Limb (tissue), 2 donors: ENCODE data around the gene PTPRN2.
"Not testable (repeated sequence)": the region's sequence is repeated elsewhere in the genome, so short reads cannot be mapped to it uniquely, and the experiment has no call there.

Experiments used
- DNase-seq, 2 donors: peaks; one replicate each; pipeline ENCODE4 v3.0.0-alpha.2; 2016; ENCODE audit errors: extremely low spot score in 2 of 2

The PTPRN2 gene

DNA sequence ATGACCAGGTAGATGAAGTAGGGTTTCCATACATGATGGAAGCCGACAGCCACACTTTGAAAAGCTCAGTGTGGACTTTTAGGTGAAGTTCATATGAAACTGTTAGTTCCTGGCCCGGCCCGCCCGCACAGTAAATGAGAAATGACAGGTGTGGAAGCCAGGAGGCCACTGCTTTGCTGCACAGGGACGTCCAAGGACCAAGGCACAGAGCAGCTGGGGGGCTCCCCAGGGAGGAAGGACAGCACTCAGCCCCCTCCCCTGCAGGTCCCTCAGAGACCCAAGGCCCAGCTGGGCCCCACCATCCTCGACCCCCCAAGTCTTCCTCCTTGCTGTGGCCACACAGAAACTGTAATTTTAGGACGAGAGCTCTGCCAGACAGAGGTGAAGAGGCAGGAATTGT, 219.2 kb downstream of the PTPRN2 start:
- DNase-seq, result no peak

DNA sequence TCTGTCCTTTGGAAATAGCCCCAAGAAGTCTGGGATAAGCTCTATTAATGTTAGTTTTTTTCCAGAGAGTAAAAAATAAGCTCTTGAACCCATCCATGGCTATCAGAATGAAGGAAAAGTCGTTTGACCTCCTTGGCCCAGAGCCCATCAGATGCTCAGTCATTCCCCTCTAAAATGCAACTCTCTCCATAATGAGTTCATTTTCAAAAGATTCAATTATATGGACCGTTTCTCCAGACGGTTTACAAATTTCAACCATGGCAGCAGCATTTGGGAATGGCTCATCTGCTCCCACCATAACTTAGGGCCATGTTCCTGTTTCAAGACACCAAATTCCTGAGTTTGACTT, 220.0 kb downstream of the PTPRN2 start:
- no peak for DNase-seq

DNA sequence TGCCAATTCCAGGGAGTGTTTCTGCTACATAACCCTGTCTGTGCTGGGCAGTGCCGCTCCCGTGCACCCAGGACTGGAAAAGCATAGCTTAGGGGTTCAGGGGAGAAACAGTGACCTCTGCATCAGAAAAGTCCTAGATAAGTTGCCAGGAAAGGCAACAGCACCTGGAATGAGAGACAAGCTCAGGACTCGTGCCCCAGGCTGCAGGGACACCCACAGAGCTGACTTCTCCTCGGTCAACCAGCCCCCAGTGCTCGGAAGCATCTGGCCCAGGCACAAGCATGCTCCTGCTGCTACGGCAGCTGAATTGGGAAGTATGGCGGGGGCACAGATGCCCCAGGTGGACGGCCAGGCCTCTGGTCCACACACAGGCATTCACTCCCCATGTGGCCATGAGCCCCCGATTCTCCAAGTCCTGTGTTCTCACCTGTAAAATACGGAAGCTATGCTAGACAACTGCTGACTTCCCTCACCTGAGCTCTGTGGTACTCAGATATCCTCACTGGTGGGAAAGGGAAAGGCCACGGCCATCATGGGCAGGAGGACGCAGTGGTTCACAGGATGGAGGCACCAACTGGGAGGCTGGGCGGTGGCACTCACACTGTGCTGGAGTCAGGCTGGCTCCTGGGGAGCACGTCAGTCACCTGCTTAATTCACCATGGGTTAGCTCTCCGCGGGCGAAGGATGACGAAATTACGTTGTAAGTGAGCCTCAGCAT, 220.5 kb downstream of the PTPRN2 start:
- no peak for DNase-seq

DNA sequence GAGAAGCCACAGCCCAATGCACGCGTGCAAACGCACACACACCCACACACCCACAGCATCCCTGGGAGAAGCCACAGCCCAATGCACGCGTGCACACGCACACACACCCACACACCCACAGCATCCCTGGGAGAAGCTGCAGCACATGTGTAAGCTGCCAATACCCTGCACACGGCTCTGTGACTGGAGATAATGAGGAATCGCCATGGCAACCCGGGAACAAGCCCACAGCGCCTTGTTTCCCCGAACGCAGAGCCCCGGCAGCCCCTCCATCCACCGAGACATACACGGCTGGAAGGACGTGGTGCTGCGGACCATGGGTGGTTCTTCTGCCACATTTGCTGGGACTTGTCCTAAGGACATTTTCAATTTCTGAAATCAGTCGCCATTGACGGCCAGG, 221.3 kb downstream of the PTPRN2 start:
- DNase-seq, result peak in 1 of 2 donors; percentile 54

DNA sequence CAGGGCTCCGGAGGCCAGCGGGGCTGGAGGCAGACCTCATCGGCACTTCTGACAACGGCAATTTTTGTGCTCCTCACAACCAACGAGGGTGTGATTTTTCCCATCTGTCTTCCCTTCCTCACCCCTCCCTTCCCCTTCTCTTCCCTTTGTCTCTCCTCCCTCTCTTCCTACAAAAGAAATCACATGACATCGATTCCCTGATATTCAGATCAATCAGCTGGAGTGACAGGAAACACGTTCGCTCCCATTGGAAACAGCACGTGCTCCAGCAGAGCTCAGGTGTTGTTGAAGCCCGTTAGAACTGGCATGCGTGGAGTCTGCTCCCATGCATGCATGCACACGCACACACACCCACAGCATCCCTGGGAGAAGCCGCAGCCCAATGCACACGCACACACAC, 222.4 kb downstream of the PTPRN2 start:
- no peak for DNase-seq

DNA sequence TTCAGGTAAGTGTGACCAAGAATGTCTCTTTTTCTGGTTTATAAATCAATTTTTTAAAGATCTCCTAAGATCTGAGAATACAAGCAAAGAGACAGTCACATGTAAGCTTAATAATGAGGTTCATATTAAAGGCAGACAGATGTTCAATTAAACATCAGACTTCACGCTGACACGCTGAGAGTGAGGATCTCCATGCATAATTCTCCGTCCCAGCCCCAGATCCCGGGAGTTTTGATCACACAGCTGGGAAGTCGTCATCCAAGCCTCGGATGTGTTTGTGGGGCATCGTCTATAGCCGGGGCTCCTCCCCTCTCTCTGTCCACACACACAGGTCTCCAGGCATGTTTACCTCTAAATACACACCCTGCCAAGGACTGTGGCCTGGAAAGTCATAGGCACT, 223.2 kb downstream of the PTPRN2 start:
- no peak for DNase-seq

DNA sequence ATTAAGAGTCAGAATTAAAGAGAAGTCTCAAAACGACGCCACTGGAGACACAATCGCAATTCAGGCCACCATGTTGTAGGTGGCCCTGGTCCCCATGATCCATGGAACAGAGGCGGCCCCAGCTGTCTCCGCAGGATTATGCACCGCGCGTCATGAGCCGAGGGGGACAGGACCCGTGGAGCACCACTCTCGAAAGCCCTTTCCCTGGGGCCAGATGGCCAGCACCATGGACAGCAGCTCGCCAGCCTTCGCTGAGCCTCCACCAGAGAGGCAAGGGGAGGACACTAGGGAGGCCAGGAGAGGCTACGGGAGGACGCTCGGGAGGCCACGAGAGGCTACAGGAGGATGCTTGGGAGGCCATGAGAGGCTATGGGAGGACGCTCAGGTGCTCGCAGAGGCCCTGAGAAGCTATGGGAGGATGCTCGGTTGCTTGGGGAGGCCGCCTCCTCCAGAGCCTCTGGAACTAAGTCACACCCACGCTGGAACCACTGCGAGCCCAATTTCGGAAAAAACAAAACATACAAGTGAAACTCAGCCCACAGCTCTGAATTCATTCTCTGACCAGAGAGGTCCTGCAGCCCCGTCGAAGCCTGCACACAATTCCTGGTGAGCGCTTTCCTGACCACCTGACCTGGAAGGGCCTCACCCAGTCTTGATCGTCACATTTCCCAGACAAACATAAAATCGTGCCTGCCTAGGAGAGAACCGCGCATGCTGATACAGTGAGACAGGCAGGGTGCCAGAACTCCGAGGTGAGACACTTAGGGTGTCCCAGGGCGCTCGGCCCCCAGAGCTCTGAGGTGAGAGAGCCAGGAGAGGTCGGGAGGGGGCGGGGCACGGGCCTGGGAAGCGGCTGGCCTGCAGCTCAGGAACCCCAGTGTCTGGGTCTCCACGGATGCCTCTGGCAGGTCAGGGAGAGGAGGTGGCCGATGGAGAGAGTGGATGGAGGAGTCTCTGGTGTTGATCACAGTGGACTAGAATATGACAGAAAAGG, 224.4 kb downstream of the PTPRN2 start:
- peak in 1 of 2 donors; percentile 55 for DNase-seq

DNA sequence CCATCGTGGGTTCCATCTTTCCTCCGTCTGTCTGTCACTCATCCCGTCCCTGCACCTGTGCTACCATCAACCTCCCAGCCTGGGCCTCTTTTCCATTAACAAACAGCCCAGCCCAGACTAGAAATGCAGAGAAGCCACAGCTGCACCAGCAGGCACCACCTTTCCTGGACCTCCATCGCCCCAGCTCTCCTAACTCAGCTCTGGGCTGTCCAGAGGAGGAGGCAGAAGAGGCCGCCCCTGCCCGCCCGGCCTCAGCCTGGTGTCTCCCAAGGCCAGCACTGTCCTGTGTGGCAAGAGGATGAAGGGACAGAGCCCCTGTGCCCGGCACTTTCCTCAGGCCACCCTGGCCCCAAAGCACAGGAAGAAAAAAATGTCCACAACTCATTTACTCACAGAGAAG, 225.6 kb downstream of the PTPRN2 start:
- no peak for DNase-seq

DNA sequence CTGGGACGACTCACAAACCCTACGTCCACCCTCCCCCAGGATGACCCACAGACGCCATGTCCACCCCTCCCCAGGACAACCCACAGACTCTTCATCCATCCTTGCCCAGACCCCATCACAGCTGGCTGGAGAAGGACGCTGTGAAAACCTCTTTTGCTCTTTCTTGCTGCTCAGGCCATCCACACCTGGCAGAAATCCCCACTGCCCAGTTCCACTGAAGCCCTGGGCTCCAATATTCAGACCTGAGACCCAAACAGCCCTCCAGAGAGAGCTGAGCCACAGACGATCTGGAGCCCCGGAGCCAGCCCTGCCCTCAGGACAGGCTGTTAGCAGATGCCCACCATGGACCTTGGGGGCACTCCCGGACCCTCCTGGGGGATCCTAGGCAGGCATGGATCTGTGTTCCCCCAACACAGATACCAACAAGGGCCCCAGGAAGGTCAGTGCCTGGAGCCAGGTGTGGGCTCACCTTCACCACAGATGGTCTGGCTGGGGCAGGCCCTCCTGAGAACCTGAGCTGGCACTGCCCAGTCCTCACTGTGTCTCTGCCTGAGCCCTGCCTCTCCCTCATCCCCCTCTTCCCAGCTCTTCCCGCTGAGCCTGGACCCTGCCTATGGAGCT, 226.2 kb downstream of the PTPRN2 start:
- no peak for DNase-seq

DNA sequence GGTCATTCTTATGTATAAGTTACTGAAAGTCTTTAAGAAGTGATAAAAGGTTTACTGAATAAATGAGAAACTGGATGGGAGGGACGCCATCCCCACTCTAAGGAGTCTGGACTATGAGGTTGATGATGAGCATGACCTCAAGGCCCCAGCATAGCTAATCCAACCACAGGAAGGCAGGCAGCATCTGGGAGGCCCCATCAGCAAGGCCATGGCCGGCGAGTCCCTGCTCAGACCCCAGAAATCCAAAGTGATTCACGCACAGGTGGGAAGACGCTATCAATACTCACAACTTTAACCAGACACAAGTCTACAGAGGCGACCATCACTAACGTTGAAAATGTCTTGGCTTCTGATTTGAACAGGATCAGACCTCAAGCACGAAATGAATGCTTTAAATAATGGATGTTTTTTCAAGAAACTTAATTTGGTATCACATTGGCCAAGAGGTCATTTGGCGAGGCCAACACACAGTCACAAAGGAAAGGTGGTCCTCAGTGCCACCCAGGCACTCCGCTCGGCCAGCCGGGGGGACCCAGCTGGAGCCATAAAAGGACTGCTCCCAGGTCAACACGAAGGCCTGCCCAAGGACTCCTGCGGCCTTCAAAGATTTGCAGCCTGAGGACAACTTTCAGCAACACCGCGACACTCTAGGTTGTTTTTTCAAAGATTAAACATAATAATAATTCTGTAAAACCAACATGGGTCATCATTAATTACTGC, 228.5 kb downstream of the PTPRN2 start:
- peak in 1 of 2 donors; percentile 5 for DNase-seq

DNA sequence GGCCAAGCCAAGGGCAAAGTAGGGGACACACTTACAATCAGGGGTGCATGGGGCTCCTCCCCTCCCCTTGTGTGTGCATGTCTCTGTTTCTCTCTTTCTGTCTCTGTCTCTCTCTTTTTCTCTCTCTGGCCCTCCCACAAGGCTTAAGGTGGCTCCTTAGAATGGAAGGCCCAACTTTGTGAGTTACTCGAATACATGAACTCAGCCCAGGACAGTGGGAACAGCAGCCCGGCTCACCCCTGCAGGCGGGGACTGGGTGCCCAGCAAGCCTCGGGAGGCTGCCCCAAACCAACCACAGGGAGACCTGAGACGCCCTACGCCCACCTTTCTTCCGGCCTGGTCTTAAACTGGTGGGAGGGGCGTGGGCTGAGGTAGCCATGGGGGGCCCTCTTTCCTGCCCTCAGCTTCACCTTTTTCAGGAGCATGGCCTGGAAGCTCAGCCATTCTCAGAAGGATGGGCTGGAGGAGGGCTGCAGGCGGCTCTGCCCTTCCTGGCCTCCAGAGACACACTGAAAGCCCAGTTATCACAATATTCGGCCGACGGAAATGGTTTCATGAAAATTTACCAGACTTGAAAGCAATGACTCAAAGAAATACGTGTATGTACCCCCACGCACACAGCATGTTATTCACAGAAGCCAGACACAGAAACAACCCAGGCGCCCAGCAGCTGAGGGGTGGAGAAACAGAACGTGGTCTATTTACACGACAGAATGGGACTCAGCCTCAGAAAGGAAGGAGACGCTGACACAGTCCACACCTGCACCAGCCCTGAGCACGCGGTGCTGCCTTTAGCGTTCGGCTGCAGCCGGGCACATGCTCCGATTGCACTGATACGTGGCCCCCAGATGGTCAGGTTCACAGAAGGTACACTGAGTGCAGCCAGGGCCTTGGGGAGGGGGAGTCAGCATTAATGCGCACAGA, 229.5 kb downstream of the PTPRN2 start:
- DNase-seq, result peak in 1 of 2 donors; percentile 12

DNA sequence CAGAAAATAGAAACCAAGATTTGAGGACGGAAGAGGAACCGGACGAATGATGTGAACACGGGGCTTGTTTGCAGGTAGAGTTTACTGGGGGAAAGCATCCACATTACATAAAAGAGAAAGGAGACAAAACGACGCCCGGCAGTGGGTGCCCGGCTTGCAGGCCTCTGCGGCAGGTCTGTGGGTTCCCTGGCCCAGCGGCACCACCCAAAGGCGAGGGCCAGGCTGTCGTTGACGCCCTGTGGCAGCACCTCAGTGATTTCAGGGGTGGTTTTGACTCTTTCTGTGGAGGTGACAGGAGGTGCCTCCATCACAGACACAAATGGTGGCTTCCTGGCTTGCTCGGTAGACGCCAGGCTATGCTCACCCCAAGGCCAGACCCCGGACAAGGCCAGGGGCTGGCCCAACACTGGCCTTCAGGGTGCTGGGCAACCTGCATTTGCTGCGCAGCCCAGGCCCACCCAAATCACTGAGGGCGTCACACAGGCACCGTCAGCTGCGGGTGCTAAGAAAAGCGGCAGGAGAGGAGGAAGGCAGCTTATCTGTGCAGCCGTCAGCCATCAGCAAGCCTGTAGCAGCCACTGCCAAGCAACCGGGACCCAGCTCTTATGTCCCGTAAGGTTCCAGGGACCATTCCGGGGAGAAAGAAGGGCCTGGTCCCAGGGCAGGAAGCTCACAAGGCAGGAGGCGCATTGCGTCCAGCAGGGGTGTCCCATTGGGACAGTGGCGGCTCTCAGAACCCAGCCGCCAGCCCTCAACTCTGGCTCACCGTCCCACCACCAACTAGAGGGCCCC, 230.3 kb downstream of the PTPRN2 start:
- DNase-seq, result peak in 1 of 2 donors; percentile 7

DNA sequence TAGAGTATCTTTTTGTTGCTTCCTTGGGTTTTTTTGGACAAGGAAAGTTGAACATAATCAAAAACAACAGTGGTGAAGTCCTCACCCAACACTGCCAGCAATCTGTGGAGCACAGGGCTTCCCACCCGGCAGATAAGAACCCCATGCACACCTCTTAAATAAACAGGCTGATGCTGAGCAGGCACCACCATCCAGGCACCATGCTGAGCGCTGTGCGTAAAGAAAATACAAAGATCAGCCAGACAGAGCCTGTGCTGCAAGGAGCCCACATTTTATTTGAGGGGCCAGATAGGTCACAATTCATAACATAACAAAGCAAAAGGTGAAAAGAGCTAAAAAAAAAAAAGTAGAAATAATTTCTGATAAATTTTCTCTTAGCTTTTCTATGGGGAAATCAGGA, 231.2 kb downstream of the PTPRN2 start:
- DNase-seq, result no peak

DNA sequence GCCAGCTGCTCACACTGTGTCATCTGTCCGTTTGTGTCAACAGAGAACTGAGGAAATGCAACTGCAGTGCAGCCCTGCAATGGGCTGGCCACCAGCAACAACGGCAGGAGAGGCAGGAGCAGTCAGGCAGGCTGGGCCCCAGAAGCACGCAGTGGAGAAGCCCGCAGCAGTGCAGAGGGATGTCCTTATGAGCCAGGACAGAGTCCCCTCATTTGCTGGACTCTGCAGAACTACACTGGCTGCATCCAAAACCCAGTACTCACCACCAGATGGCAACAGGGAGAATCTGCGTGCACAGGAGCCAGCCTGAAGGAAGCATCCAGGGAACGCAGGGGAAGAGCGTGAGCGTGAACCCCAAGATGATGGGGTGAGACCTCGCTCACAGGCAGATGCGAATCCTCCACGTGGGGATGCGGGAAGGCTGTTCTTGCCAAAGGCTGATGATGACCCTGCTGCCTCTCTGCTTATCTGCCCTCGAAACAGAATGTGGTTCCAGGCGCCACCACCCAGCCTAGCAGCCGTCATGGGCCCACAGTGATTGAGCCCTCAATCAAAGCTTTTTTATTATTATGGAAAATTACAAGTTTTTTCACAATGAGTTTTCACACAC, 232.1 kb downstream of the PTPRN2 start:
- peak in 1 of 2 donors; percentile 7 for DNase-seq

DNA sequence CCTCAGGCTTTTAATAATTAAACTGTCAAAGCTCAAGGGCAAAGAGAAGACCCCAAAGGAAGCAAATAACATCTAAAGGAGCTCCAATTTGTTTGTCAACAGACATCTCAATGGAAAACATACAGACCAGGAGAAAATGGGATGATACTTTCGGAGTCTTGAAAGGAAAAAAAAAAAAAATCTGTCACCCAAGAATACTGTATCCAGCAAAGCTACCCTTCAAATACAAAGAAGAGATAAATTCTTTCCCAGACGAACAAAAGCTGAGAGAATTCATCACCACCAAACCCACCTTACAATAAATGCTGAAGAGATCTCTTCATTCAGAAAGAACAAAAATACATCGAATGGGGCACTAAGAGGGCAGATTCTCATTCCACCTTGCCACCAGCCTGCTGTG, 232.8 kb downstream of the PTPRN2 start:
- no peak for DNase-seq

DNA sequence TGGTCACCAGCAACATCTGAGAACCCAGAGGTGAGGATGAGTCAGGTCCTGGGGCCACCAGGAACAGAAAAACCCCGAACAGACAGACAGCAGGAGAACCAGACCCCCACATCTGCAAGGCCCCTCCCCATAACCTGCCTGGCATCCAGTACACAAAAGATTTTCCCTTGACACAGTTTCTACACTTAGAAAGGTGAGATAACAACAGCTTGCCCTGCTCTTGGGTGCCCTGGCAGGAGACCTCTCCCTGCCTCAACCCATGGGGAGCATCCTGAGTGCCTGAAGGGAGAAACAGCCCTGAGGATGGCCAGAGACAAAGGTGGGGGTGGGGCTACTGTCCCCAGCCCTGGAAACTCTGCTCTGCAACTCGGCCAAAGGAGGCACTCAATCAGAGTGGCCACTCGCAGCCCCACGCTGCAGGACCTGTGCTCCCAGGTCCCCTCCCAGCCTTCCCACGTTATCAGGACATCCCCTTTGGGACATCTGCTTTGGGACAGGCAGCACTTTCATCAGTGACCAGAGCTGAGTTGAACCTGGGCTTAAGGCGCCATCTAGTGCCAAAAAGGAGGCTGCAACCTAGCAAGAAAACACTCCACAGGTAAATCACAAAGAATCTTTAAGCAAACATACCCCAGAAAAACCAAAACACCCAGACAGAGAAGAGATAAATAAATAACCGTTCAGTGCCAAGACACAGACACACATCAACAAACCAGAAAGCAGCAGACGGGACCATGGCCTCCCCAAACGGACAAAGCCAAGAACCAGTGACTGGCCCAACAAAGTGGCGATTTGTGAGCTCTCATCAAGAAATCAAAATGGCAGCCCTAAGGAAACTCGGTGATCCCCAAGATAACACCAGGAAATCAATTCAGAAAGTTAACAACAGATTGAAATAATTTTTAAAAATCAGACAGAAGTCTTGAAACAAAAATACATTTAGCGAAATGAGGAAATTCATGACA, 233.7 kb downstream of the PTPRN2 start:
- DNase-seq, result peak in 1 of 2 donors; percentile 30

DNA sequence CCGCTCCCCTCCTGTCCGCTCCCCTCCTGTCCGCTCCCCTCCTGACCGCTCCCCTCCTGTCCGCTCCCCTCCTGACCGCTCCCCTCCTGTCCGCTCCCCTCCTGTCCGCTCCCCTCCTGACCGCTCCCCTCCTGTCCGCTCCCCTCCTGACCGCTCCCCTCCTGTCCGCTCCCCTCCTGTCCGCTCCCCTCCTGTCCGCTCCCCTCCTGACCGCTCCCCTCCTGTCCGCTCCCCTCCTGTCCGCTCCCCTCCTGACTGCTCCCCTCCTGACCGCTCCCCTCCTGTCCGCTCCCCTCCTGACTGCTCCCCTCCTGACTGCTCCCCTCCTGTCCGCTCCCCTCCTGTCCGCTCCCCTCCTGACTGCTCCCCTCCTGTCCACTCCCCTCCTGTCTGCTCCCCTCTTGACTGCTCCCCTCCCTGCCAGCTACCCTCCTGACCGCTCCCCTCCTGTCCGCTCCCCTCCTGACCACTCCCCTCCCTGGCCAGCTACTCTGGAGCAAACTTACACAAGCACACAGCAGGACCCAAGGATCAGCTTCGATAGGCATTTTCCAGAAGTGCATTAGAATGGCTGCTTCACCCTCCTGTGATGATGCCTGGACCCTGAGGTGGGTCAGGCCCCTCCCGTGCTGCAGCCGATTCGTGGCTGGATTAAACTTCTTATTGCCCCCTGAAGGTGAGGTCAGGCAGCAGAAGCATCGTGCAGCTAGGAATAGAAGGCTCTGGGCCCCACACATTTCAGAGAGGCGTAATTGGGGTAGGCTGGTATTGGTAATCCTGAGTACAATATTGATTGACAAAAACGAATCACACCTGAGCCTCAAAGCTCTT, 235.5 kb downstream of the PTPRN2 start:
- DNase-seq, result not testable (repeated sequence)
